A549 (cell line): ENCODE measurements around the gene TUBA4A. TPM values are rescaled to one million over a fixed set of nuclear protein-coding genes. Genes with fewer than 3 reads are reported as not detected.

Experiments used
- ATAC-seq, 2 experiments: fragments of 200-7000 bp in 1 of 2; fragments of >200 bp in 1 of 2; cut with Nextera tagmentation in 1 of 2; cut with Tn5 transposase in 1 of 2; 3 replicates each; pipeline versions ENCODE4 v1.8.0 to v1.9.1; 2018 to 2020; ENCODE audit warnings: mild to moderate bottlenecking in 1 of 2, moderate library complexity in 1 of 2
- CTCF ChIA-PET: fragments of 300-600 bp; sonication (Branson Sonifier 250); formaldehyde crosslinking; extraction: SDS; loops from one replicate; lab custom pipeline; 2021; ENCODE audit warnings: antibody characterized with exemption, inconsistent platforms; lab: Yijun Ruan, JAX
- POLR2A ChIA-PET: fragments of 350-600 bp; formaldehyde crosslinking; extraction: SDS; loops from one replicate; lab custom pipeline; 2021; ENCODE audit warnings: antibody characterized with exemption, inconsistent platforms; lab: Yijun Ruan, JAX
- DNase-seq, 2 experiments: peaks; one replicate each; pipeline versions ENCODE4 v3.0.0 to v3.0.0-alpha.2; 2011 to 2016; ENCODE audit warnings: low read depth in 1 of 2, low spot score in 1 of 2
- FAIRE-seq: peaks from 2 replicates; lab custom pipeline; 2011; peaks lifted over from hg19 to GRCh38; lab: Jason Lieb, UNC
- H3K27ac ChIP-seq, 2 experiments: fragments of >200 bp; sonication (Bioruptor Twin); formaldehyde crosslinking; 3 replicates each; pipeline ENCODE4 v1.5.1; 2016 to 2017
- H3K4me1 ChIP-seq: fragments of >200 bp; sonication (Bioruptor Twin); formaldehyde crosslinking; 3 replicates; pipeline ENCODE4 v1.6.1; 2016
- H3K4me2 ChIP-seq: fragments of >200 bp; sonication (Bioruptor Twin); formaldehyde crosslinking; 3 replicates; pipeline ENCODE4 v1.6.1; 2016
- H3K4me3 ChIP-seq: fragments of >200 bp; sonication (Bioruptor Twin); formaldehyde crosslinking; 3 replicates; pipeline ENCODE4 v1.5.1; 2016
- H3K9me3 ChIP-seq: fragments of >200 bp; sonication (Bioruptor Twin); formaldehyde crosslinking; 3 replicates; pipeline ENCODE4 v1.6.1; 2016
- BHLHE40 ChIP-seq: IDR thresholded peaks from 2 replicates; pipeline ENCODE4 v1.6.1; 2012; ENCODE audit warnings: low read depth, low read length, inconsistent platforms
- CBX2 ChIP-seq: fragments of 200-600 bp; sonication (generic); IDR thresholded peaks from 2 replicates; pipeline ENCODE4 v1.6.1; 2016; ENCODE audit warnings: low read depth, mild to moderate bottlenecking, borderline replicate concordance
- CBX8 ChIP-seq: fragments of 200-600 bp; sonication (generic); IDR thresholded peaks from 2 replicates; pipeline ENCODE4 v1.6.1; 2016
- CHD2 ChIP-seq: fragments of 150-350 bp; IDR thresholded peaks from 2 replicates; pipeline ENCODE4 v1.6.1; 2014; ENCODE audit warnings: low read length; ENCODE audit not compliant: partially characterized antibody
- EP300 ChIP-seq, 2 experiments: fragments of >200 bp; sonication (Bioruptor Twin); formaldehyde crosslinking; IDR thresholded peaks; 2 replicates in 1 of 2; 3 replicates in 1 of 2; pipeline ENCODE4 v1.6.1; 2016 to 2017
- ESRRA ChIP-seq: fragments of 150-350 bp; IDR thresholded peaks from 2 replicates; pipeline ENCODE4 v1.6.1; 2014; ENCODE audit warnings: mild to moderate bottlenecking, low read length, borderline replicate concordance
- FOXS1 ChIP-seq: fragments of 250-450 bp; sonication (Bioruptor Pico); IDR thresholded peaks from 2 replicates; pipeline ENCODE4 v1.5.0; 2020; ENCODE audit warnings: mild to moderate bottlenecking, moderate library complexity
- GATA3 ChIP-seq: IDR thresholded peaks from 2 replicates; pipeline ENCODE4 v1.6.1; 2012; ENCODE audit warnings: borderline replicate concordance
- HEYL ChIP-seq: fragments of 250-450 bp; sonication (Bioruptor Pico); IDR thresholded peaks from 2 replicates; pipeline ENCODE4 v1.8.0; 2021; ENCODE audit warnings: mild to moderate bottlenecking, moderate library complexity
- HOXB13 ChIP-seq: fragments of 250-450 bp; sonication (Bioruptor Pico); IDR thresholded peaks from 2 replicates; pipeline ENCODE4 v1.5.0; 2020; ENCODE audit warnings: low read depth, mild to moderate bottlenecking, moderate library complexity
- JUN ChIP-seq, 2 experiments: fragments of >200 bp; sonication (Bioruptor Twin); formaldehyde crosslinking; IDR thresholded peaks; 2 replicates in 1 of 2; 3 replicates in 1 of 2; pipeline ENCODE4 v1.6.1; 2016 to 2017
- JUNB ChIP-seq: fragments of >200 bp; sonication (Bioruptor Twin); formaldehyde crosslinking; IDR thresholded peaks from 2 replicates; pipeline ENCODE4 v1.6.1; 2016
- MAFK ChIP-seq: fragments of 450-650 bp; IDR thresholded peaks from 2 replicates; pipeline ENCODE4 v1.6.1; 2014; ENCODE audit not compliant: partially characterized antibody
- NFE2L2 ChIP-seq: fragments of 150-350 bp; conservative IDR thresholded peaks from 2 replicates; pipeline ENCODE4 v1.6.1; 2014; ENCODE audit warnings: low read length
- PHF8 ChIP-seq: fragments of 200-600 bp; sonication (generic); IDR thresholded peaks from 2 replicates; pipeline ENCODE4 v1.6.1; 2016; ENCODE audit warnings: low read depth, mild to moderate bottlenecking, antibody characterized with exemption, moderate library complexity, borderline replicate concordance
- POLR2AphosphoS2 ChIP-seq: conservative IDR thresholded peaks from 2 replicates; pipeline ENCODE4 v1.6.1; 2012; ENCODE audit warnings: low read length, improper control_type of control experiment, inconsistent platforms
- RAD21 ChIP-seq, 2 experiments: fragments of >200 bp in 1 of 2; sonication (Bioruptor Twin) in 1 of 2; formaldehyde crosslinking in 1 of 2; IDR thresholded peaks in 1 of 2; conservative IDR thresholded peaks in 1 of 2; 2 replicates in 1 of 2; 3 replicates in 1 of 2; pipeline ENCODE4 v1.6.1; 2012 to 2018; ENCODE audit warnings: inconsistent platforms in 1 of 2
- RARB ChIP-seq: fragments of 250-450 bp; sonication (Bioruptor Pico); IDR thresholded peaks from 2 replicates; pipeline ENCODE4 v1.8.0; 2021; ENCODE audit warnings: mild to moderate bottlenecking, moderate library complexity
- RNF2 ChIP-seq: fragments of 200-600 bp; sonication (generic); IDR thresholded peaks from 2 replicates; pipeline ENCODE4 v1.6.1; 2016; ENCODE audit warnings: low read depth, mild to moderate bottlenecking, antibody characterized with exemption, moderate library complexity, borderline replicate concordance
- SREBF2 ChIP-seq: fragments of 450-650 bp; IDR thresholded peaks from 2 replicates; pipeline ENCODE4 v1.6.1; 2014; ENCODE audit warnings: mild to moderate bottlenecking, moderate library complexity
- TFCP2L1 ChIP-seq: fragments of 250-450 bp; sonication (Bioruptor Pico); IDR thresholded peaks from 2 replicates; pipeline ENCODE4 v1.5.0; 2021; ENCODE audit warnings: mild to moderate bottlenecking
- ZC3H11A ChIP-seq: fragments of 450-650 bp; IDR thresholded peaks from 2 replicates; pipeline ENCODE4 v1.6.1; 2014; ENCODE audit warnings: antibody characterized with exemption, mild to moderate bottlenecking
- ZSCAN20 ChIP-seq: fragments of 250-450 bp; sonication (Bioruptor Pico); IDR thresholded peaks from 2 replicates; pipeline ENCODE4 v1.8.0; 2022; ENCODE audit warnings: mild to moderate bottlenecking, moderate library complexity
- WGBS: methylation state at CpG from one replicate; pipeline ENCODE4 v1.1.6; 2017; ENCODE audit errors: missing lambda C conversion rate; 5-methylcytosine and 5-hydroxymethylcytosine counted together
- polyA plus RNA-seq, 4 experiments: library from polyadenylated mRNA; depleted of rRNA in 3 of 4; stranded (reverse); fragments of >200 nt; fragmentation: RNase III in 1 of 4; extraction: RNeasy Plus Mini Kit Qiagen cat#74134 plus additional on column Dnase treatment in 1 of 4; gene quantifications; 2 replicates in 3 of 4; 3 replicates in 1 of 4; pipeline ENCODE4 v1.2.3, GENCODE V29; 2011 to 2017
- TF ChIP-seq, protein P1 (sequence below): fragments of >200 bp; sonication (Bioruptor Twin); formaldehyde crosslinking; IDR thresholded peaks from 3 replicates; pipeline ENCODE4 v1.6.1; 2016
- TF ChIP-seq, protein P2 (sequence below): fragments of >200 bp; sonication (Bioruptor Twin); formaldehyde crosslinking; IDR thresholded peaks from 3 replicates; pipeline ENCODE4 v1.5.1; 2016
- TF ChIP-seq, protein P3 (sequence below): IDR thresholded peaks from 2 replicates; pipeline ENCODE4 v1.6.1; 2012
- TF ChIP-seq, protein P4 (sequence below): IDR thresholded peaks from 2 replicates; pipeline ENCODE4 v1.6.1; 2012

TUBA4A gene
- polyA plus RNA-seq, 2 of the 4 experiments (the other 2 are of a cell fraction): 222 to 450 TPM

DNA sequence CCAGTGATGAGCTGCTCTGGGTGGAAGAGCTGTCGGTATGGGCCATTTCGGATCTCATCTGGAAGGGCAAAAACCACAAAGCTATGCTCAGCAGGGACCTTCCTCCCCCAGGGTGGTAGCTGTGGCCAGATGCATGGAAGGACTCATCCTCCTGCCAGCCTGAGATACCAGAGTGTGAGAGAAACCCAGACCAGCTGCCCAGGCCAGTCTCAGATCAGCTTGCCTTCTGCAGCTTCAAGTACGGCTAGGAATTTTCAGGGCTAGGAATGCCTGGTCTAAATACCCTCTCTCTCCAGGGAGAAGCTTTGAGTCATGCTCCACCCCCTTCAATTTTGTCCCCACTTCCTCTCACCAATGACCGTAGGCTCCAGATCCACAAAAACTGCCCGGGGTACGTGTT is 2.1 kb downstream of the TUBA4A start (continued):
- TF ChIP-seq CBX8 (no peak), NFE2L2 (no peak), JUNB (no peak)
- TF ChIP-seq, protein P1, sequence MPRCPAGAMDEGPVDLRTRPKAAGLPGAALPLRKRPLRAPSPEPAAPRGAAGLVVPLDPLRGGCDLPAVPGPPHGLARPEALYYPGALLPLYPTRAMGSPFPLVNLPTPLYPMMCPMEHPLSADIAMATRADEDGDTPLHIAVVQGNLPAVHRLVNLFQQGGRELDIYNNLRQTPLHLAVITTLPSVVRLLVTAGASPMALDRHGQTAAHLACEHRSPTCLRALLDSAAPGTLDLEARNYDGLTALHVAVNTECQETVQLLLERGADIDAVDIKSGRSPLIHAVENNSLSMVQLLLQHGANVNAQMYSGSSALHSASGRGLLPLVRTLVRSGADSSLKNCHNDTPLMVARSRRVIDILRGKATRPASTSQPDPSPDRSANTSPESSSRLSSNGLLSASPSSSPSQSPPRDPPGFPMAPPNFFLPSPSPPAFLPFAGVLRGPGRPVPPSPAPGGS: no peak
- TF ChIP-seq, all 56 proteins: peak for 0

DNA sequence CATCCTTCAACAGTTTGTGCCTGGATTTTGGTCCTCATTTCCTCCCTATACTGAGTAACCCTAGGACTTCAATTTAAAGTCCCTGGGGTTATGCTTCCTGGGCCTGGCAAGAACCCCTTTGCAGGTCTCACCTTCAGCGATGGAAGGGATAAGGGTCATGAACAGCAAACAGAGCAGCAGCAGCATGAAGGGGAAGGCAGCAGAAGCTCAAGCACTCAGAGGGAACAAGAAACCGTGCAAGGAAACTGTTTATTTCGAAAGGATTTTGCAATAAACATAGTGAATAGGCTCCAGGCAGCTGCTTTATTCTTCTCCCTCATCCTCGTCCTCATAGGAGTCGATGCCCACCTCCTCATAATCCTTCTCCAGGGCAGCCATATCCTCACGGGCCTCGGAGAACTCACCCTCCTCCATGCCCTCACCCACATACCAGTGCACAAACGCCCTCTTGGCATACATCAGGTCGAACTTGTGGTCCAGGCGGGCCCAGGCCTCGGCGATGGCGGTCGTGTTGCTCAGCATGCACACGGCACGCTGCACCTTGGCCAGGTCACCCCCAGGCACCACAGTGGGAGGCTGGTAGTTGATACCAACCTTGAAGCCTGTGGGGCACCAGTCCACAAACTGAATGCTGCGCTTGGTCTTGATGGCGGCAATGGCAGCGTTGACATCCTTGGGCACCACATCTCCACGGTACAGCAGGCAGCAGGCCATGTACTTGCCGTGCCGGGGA is 3.5 kb downstream of the TUBA4A start:
- H3K27ac ChIP-seq: peak overlapping the region; percentile 90
- ChIA-PET POLR2A (interaction anchor here (1.2 to 3.1 kb wide), 7 partner anchors 20 to 45 kb away, joined by 5 to 34 read pairs (median 19); partner anchors contain the start of genes ABCB6, ANKZF1, ATG9A and DNAJB2), CTCF (interaction anchor here (0.7 to 12.6 kb wide), 6 partner anchors 8 to 79 kb away, joined by 3 to 241 read pairs (median 4); partner anchors contain the start of genes CNPPD1 and DNAJB2)
- 64% methylated on average over 19 of the region's 22 CpGs for WGBS
- H3K9me3 ChIP-seq: no peaks in the 10 kb centered on the region
- ATAC-seq (no peak), FAIRE-seq (no peak), DNase-seq (no peak)
- TF ChIP-seq GATA3 (0 out of 2 replicates have a peak, but pooled peaks have one; percentile 11), PHF8 (no peak)
- H3K4me1 ChIP-seq: peaks cover 67% of the 10 kb centered on the region
- H3K4me2 ChIP-seq: peak overlapping the region; percentile 96
- peak overlapping the region; percentile 25; the same call in 2 of the 3 replicates for H3K4me3 ChIP-seq

DNA sequence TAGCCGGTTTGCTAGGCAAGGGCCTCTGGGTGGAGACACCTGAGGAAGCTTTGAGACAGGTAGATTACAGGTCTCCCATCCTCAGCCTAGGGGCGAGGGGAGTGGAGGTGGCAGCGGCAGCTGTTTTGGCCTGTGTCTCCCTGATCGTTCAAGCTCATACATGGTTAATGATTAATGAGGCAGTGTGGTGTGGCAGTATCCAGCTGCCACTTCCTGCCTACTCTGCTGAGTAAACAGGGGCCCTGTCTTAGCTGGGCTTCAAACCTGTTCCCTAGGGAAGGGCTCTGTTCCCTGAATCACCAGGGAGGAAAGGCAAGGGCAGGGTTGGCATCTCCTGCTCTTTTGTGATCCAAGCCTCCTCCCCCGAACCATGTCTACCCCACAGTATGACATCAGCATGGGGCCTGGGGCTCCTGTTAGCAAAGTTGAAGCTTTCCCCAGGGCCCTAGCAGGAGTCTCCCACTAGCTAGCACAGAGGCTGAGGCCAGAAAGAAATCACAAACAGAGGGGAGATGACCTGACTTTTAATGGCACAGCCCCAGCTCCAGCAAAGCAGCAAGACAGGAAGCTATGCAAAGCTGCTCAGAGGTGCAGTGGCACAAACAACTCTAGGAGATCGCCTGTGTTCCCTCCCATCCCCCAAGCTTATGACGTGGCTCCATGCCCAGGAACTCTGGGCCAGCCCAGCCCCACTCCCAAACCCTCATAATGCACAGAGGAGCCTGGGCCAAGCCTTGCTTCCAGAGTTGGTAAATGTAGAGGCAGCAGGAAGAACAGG is 4.3 kb downstream of the TUBA4A start:
- Histone ChIP-seq H3K4me3 (peak overlapping the region; percentile 27; the same call in 2 of the 3 replicates), H3K4me1 (peaks cover 66% of the 10 kb centered on the region), H3K4me2 (peak overlapping the region; percentile 96), H3K9me3 (no peaks in the 10 kb centered on the region), H3K27ac (peak overlapping the region; percentile 90)
- 0% methylated on average over 7 of the region's 7 CpGs for WGBS
- CTCF ChIA-PET: interaction anchor here (0.7 to 12.6 kb wide), 9 partner anchors 9 to 78 kb away, joined by 3 to 241 read pairs (median 4); partner anchors contain the start of genes CNPPD1 and DNAJB2
- POLR2A ChIA-PET: interaction anchor here (0.9 to 3.1 kb wide), 9 partner anchors 9 to 78 kb away, joined by 3 to 34 read pairs (median 10); partner anchors contain the start of genes ABCB6, ANKZF1, ATG9A and DNAJB2
- DNase-seq: peak; percentile 55 to 93
- ATAC-seq: peak; percentile 51 to 58
- FAIRE-seq: no peak
- TF ChIP-seq HEYL (CRISPR knock-in tag) (no peak), BHLHE40 (no peak), CHD2 (no peak), JUN (IDR thresholded peaks at IDR 0.05) (peak in 1 of 2 experiments; percentile 78), EP300 (IDR thresholded peaks at IDR 0.05) (peak in 1 of 2 experiments; percentile 43; a peak in 1 of 5 replicates), TFCP2L1 (CRISPR knock-in tag) (no peak; the same call in 1 of the 2 replicates), ZC3H11A (no peak), SREBF2 (no peak), ZSCAN20 (CRISPR knock-in tag) (no peak), MAFK (peak; percentile 35), RAD21 (conservative IDR thresholded peaks at IDR 0.05 in 1 of 2, IDR thresholded peaks at IDR 0.05 in 1 of 2) (peak in 1 of 2 experiments; percentile 27; a peak in 2 of 5 replicates), RNF2 (no peak), FOXS1 (no peak), ESRRA (no peak), CBX2 (no peak), RARB (peak; percentile 21; the same call in 1 of the 2 replicates), GATA3 (peak; percentile 33; the same call in 1 of the 2 replicates), POLR2AphosphoS2 (peak; percentile 93), HOXB13 (CRISPR knock-in tag) (no peak)
- TF ChIP-seq, protein P1: 0 out of 3 replicates have a peak, but pooled peaks have one; percentile 21
- TF ChIP-seq, protein P2, sequence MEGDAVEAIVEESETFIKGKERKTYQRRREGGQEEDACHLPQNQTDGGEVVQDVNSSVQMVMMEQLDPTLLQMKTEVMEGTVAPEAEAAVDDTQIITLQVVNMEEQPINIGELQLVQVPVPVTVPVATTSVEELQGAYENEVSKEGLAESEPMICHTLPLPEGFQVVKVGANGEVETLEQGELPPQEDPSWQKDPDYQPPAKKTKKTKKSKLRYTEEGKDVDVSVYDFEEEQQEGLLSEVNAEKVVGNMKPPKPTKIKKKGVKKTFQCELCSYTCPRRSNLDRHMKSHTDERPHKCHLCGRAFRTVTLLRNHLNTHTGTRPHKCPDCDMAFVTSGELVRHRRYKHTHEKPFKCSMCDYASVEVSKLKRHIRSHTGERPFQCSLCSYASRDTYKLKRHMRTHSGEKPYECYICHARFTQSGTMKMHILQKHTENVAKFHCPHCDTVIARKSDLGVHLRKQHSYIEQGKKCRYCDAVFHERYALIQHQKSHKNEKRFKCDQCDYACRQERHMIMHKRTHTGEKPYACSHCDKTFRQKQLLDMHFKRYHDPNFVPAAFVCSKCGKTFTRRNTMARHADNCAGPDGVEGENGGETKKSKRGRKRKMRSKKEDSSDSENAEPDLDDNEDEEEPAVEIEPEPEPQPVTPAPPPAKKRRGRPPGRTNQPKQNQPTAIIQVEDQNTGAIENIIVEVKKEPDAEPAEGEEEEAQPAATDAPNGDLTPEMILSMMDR: no peak
- TF ChIP-seq, protein P3, sequence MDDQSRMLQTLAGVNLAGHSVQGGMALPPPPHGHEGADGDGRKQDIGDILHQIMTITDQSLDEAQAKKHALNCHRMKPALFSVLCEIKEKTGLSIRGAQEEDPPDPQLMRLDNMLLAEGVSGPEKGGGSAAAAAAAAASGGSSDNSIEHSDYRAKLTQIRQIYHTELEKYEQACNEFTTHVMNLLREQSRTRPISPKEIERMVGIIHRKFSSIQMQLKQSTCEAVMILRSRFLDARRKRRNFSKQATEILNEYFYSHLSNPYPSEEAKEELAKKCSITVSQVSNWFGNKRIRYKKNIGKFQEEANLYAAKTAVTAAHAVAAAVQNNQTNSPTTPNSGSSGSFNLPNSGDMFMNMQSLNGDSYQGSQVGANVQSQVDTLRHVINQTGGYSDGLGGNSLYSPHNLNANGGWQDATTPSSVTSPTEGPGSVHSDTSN: no peak; the same call in 1 of the 2 replicates
- TF ChIP-seq, protein P4, sequence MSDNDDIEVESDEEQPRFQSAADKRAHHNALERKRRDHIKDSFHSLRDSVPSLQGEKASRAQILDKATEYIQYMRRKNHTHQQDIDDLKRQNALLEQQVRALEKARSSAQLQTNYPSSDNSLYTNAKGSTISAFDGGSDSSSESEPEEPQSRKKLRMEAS: peak; percentile 49
